WTC11 (cell line): ENCODE data around the gene OR51B2. TPM values are rescaled to one million over a fixed set of nuclear protein-coding genes. Genes with fewer than 3 reads are reported as not detected.

ENCODE experiments used
- ATAC-seq: fragments of 200-7000 bp; cut with Tn5 transposase; 2 replicates; pipeline ENCODE4 v1.10.0; 2021; ENCODE audit warnings: mild to moderate bottlenecking, moderate library complexity
- CTCF ChIA-PET: fragments of 300-600 bp; sonication (Branson Sonifier 250); formaldehyde crosslinking; loops from one replicate; lab custom pipeline; 2021; ENCODE audit warnings: antibody characterized with exemption; lab: Charles Lee
- POLR2A ChIA-PET: fragments of 350-600 bp; sonication (Branson Sonifier 250); formaldehyde crosslinking; loops from one replicate; lab custom pipeline; 2021; ENCODE audit warnings: antibody characterized with exemption; lab: Charles Lee
- DNase-seq: peaks from one replicate; pipeline ENCODE4 v3.0.0; 2021; ENCODE audit warnings: low spot score
- H3K27ac Mint-ChIP-seq: 2 replicates; pipeline ENCODE4 v1.8.0; 2021; ENCODE audit warnings: mixed read lengths
- H3K27me3 Mint-ChIP-seq: 2 replicates; pipeline ENCODE4 v1.8.0; 2021; ENCODE audit warnings: low read depth, mild to moderate bottlenecking, moderate library complexity, mixed read lengths
- H3K36me3 Mint-ChIP-seq: 2 replicates; pipeline ENCODE4 v1.8.0; 2021; ENCODE audit warnings: mixed read lengths
- H3K4me1 Mint-ChIP-seq: 2 replicates; pipeline ENCODE4 v1.8.0; 2022; ENCODE audit warnings: mixed read lengths
- H3K4me3 Mint-ChIP-seq: 2 replicates; pipeline ENCODE4 v1.8.0; 2021; ENCODE audit warnings: mild to moderate bottlenecking, moderate library complexity, mixed read lengths
- H3K9me3 Mint-ChIP-seq: 2 replicates; pipeline ENCODE4 v1.8.0; 2021; ENCODE audit warnings: mixed read lengths
- AR ChIP-seq: fragments of 250-450 bp; sonication (Bioruptor Pico); IDR thresholded peaks from 2 replicates; pipeline ENCODE4 v1.9.0; 2021; ENCODE audit warnings: mild to moderate bottlenecking
- CTCF ChIP-seq: fragments of 200-600 bp; IDR thresholded peaks from 2 replicates; pipeline ENCODE4 v1.8.0; 2022; ENCODE audit warnings: antibody characterized with exemption
- E2F1 ChIP-seq: sonication (generic); formaldehyde crosslinking; IDR thresholded peaks from 2 replicates; pipeline ENCODE4 v1.8.0; 2022; ENCODE audit warnings: mild to moderate bottlenecking, missing genetic modification reagents
- ELF4 ChIP-seq: sonication (generic); formaldehyde crosslinking; IDR thresholded peaks from 2 replicates; pipeline ENCODE4 v1.8.1; 2022; ENCODE audit warnings: low read depth, mild to moderate bottlenecking, moderate library complexity, missing genetic modification reagents
- MAX ChIP-seq: sonication (generic); formaldehyde crosslinking; IDR thresholded peaks from 2 replicates; pipeline ENCODE4 v1.8.0; 2022; ENCODE audit warnings: mild to moderate bottlenecking, missing genetic modification reagents
- NFATC4 ChIP-seq: fragments of 250-450 bp; sonication (Bioruptor Pico); IDR thresholded peaks from 2 replicates; pipeline ENCODE4 v1.9.0; 2021; ENCODE audit warnings: mild to moderate bottlenecking
- NR3C1 ChIP-seq: sonication (generic); formaldehyde crosslinking; conservative IDR thresholded peaks from 2 replicates; pipeline ENCODE4 v1.8.1; 2023; ENCODE audit warnings: low read depth, mild to moderate bottlenecking, missing genetic modification reagents
- OVOL2 ChIP-seq: fragments of 250-450 bp; sonication (Bioruptor Pico); IDR thresholded peaks from 2 replicates; pipeline ENCODE4 v1.9.0; 2021; ENCODE audit warnings: mild to moderate bottlenecking, borderline replicate concordance
- SOX15 ChIP-seq: fragments of 250-450 bp; sonication (Bioruptor Pico); IDR thresholded peaks from 2 replicates; pipeline ENCODE4 v1.9.0; 2021; ENCODE audit warnings: mild to moderate bottlenecking
- TP53 ChIP-seq: sonication (generic); formaldehyde crosslinking; IDR thresholded peaks from 2 replicates; pipeline ENCODE4 v1.8.1; 2023; ENCODE audit warnings: mild to moderate bottlenecking, missing genetic modification reagents
- ZBTB43 ChIP-seq: sonication (generic); formaldehyde crosslinking; IDR thresholded peaks from 2 replicates; pipeline ENCODE4 v1.8.1; 2023; ENCODE audit warnings: mild to moderate bottlenecking, missing genetic modification reagents
- ZNF121 ChIP-seq: sonication (generic); formaldehyde crosslinking; IDR thresholded peaks from 2 replicates; pipeline ENCODE4 v1.8.0; 2023; ENCODE audit warnings: missing genetic modification reagents
- ZNF281 ChIP-seq: sonication (generic); formaldehyde crosslinking; IDR thresholded peaks from 2 replicates; pipeline ENCODE4 v1.8.0; 2023; ENCODE audit warnings: mild to moderate bottlenecking, missing genetic modification reagents
- ZNF396 ChIP-seq: fragments of 250-450 bp; sonication (Bioruptor Pico); IDR thresholded peaks from 2 replicates; pipeline ENCODE4 v1.8.0; 2021; ENCODE audit warnings: mild to moderate bottlenecking, moderate library complexity, borderline replicate concordance
- ZNF416 ChIP-seq: fragments of 250-450 bp; sonication (Bioruptor Pico); IDR thresholded peaks from 2 replicates; pipeline ENCODE4 v1.9.0; 2021; ENCODE audit warnings: mild to moderate bottlenecking, inconsistent platforms
- total RNA-seq: library from RNA; stranded (reverse); gene quantifications from 3 replicates; pipeline ENCODE4 v1.2.3, GENCODE V29; 2021
- TF ChIP-seq, protein P1 (sequence below): sonication (generic); formaldehyde crosslinking; conservative IDR thresholded peaks from 2 replicates; pipeline ENCODE4 v1.8.1; 2023; ENCODE audit warnings: mild to moderate bottlenecking, low read depth, missing genetic modification reagents, moderate library complexity
- TF ChIP-seq, protein P2 (sequence below): sonication (generic); formaldehyde crosslinking; IDR thresholded peaks from 2 replicates; pipeline ENCODE4 v1.8.0; 2022; ENCODE audit warnings: mild to moderate bottlenecking, missing genetic modification reagents
- TF ChIP-seq, protein P3 (sequence below): sonication (generic); formaldehyde crosslinking; IDR thresholded peaks from 2 replicates; pipeline ENCODE4 v1.8.1; 2023; ENCODE audit warnings: mild to moderate bottlenecking, missing genetic modification reagents, borderline replicate concordance

OR51B2 gene
- total RNA-seq, 1 experiment from 2014 or later = not detected

DNA sequence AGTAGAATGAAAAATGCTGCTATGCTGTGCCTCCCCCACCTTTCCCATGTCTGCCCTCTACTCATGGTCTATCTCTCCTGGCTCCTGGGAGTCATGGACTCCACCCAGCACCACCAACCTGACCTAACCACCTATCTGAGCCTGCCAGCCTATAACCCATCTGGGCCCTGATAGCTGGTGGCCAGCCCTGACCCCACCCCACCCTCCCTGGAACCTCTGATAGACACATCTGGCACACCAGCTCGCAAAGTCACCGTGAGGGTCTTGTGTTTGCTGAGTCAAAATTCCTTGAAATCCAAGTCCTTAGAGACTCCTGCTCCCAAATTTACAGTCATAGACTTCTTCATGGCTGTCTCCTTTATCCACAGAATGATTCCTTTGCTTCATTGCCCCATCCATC, 39.5 kb downstream of the OR51B2 start (continued):
- TF ChIP-seq MAX (no peak), ZNF281 (no peak), NR3C1 (no peak)

DNA sequence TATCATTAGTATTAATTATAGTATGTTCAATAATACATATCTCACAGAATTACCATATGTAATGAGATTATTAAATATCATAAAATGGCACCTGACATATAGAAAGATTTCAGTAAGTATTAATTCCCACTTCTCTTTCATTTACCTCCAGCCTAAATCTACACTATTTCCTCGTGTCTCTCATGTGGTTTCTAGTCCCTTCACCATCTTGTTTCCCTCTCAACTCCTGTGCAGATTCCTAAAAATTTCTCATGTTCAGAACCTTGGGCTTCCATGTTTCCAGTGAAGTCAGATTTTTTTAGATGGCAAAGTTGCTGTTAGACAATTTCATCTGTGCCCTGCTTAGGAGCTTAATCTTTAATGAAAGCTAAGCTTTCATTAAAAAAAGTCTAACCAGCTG, 40.2 kb downstream of the OR51B2 start:
- Mint-ChIP-seq H3K36me3 (no peaks in the 10 kb centered on the region), H3K4me1 (peaks cover 5% of the 10 kb centered on the region), H3K27ac (no peak overlapping the region), H3K27me3 (no peaks in the 10 kb centered on the region), H3K9me3 (no peaks in the 10 kb centered on the region; the same call in 1 of the 2 replicates), H3K4me3 (no peak overlapping the region)
- no peak for ATAC-seq
- no peak for DNase-seq
- ChIA-PET POLR2A (no interaction called here), CTCF (no interaction called here)
- TF ChIP-seq TP53 (no peak), ZNF416 (no peak), OVOL2 (CRISPR knock-in tag) (no peak), NFATC4 (CRISPR knock-in tag) (no peak), ZNF396 (CRISPR knock-in tag) (no peak), E2F1 (CRISPR knock-in tag) (no peak), CTCF (no peak), ELF4 (CRISPR knock-in tag) (no peak), SOX15 (CRISPR knock-in tag) (no peak), ZBTB43 (CRISPR knock-in tag) (no peak), ZNF121 (CRISPR knock-in tag) (no peak), AR (no peak)
- TF ChIP-seq, protein P1, sequence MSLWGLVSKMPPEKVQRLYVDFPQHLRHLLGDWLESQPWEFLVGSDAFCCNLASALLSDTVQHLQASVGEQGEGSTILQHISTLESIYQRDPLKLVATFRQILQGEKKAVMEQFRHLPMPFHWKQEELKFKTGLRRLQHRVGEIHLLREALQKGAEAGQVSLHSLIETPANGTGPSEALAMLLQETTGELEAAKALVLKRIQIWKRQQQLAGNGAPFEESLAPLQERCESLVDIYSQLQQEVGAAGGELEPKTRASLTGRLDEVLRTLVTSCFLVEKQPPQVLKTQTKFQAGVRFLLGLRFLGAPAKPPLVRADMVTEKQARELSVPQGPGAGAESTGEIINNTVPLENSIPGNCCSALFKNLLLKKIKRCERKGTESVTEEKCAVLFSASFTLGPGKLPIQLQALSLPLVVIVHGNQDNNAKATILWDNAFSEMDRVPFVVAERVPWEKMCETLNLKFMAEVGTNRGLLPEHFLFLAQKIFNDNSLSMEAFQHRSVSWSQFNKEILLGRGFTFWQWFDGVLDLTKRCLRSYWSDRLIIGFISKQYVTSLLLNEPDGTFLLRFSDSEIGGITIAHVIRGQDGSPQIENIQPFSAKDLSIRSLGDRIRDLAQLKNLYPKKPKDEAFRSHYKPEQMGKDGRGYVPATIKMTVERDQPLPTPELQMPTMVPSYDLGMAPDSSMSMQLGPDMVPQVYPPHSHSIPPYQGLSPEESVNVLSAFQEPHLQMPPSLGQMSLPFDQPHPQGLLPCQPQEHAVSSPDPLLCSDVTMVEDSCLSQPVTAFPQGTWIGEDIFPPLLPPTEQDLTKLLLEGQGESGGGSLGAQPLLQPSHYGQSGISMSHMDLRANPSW (CRISPR knock-in tag) = no peak
- TF ChIP-seq, protein P2, sequence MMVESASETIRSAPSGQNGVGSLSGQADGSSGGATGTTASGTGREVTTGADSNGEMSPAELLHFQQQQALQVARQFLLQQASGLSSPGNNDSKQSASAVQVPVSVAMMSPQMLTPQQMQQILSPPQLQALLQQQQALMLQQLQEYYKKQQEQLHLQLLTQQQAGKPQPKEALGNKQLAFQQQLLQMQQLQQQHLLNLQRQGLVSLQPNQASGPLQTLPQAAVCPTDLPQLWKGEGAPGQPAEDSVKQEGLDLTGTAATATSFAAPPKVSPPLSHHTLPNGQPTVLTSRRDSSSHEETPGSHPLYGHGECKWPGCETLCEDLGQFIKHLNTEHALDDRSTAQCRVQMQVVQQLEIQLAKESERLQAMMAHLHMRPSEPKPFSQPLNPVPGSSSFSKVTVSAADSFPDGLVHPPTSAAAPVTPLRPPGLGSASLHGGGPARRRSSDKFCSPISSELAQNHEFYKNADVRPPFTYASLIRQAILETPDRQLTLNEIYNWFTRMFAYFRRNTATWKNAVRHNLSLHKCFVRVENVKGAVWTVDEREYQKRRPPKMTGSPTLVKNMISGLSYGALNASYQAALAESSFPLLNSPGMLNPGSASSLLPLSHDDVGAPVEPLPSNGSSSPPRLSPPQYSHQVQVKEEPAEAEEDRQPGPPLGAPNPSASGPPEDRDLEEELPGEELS = no peak
- TF ChIP-seq, protein P3, sequence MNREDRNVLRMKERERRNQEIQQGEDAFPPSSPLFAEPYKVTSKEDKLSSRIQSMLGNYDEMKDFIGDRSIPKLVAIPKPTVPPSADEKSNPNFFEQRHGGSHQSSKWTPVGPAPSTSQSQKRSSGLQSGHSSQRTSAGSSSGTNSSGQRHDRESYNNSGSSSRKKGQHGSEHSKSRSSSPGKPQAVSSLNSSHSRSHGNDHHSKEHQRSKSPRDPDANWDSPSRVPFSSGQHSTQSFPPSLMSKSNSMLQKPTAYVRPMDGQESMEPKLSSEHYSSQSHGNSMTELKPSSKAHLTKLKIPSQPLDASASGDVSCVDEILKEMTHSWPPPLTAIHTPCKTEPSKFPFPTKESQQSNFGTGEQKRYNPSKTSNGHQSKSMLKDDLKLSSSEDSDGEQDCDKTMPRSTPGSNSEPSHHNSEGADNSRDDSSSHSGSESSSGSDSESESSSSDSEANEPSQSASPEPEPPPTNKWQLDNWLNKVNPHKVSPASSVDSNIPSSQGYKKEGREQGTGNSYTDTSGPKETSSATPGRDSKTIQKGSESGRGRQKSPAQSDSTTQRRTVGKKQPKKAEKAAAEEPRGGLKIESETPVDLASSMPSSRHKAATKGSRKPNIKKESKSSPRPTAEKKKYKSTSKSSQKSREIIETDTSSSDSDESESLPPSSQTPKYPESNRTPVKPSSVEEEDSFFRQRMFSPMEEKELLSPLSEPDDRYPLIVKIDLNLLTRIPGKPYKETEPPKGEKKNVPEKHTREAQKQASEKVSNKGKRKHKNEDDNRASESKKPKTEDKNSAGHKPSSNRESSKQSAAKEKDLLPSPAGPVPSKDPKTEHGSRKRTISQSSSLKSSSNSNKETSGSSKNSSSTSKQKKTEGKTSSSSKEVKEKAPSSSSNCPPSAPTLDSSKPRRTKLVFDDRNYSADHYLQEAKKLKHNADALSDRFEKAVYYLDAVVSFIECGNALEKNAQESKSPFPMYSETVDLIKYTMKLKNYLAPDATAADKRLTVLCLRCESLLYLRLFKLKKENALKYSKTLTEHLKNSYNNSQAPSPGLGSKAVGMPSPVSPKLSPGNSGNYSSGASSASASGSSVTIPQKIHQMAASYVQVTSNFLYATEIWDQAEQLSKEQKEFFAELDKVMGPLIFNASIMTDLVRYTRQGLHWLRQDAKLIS = no peak
